Measurements from ENCODE around the gene ATXN7L2. TPM values are rescaled to one million over a fixed set of nuclear protein-coding genes. Genes with fewer than 3 reads are reported as not detected.

Gene ATXN7L2
- total and polyA plus RNA-seq, 8 donors = 4.7 to 11.7 (median 8.1) TPM

DNA sequence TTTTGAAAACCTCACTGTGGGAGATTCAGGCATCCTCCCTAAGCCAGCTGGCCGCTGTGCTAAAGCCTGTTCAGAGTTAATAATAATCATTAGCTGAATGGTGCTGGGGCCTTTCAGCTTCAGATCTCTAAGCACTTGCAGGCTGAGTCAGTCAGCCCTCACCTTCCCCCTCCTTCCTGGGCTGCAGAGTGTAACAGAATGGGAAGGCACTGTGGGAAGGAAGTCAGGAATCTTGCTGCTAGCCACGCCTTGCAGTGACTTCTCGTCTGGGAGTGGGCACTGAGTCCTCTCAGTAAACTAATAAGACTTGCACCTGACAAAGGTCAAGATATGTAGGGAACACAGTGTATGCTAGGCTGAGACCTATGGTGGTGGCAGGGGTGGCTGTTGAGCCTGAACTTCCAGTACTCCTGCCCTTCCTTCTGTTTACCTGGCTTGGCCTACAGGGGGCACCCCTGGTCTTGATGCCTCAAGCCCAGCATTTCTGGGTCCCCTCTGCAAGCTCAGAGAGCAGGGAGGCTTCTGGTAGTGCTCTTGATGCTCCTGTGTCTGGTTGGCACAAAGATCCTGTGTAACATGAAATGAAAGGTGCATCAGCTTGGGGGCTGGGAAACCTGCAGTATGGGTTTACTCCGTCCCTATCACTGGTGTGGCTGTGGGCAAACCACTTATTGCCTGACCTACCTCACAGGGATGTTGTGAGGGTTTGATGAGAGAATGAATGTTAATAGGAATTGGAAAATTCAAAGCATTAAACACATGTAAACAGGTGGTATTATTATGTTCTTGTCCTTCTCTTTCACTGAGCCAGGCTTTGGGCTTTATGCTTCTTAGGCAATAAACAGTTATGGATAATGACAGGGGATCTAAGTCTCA, 16.2 kb downstream of the ATXN7L2 start:
- Histone ChIP-seq H3K27ac (peak overlapping the region in 1 of 2 donors; percentile 3), H3K27me3 (no peaks in the 10 kb centered on the region), H3K4me1 (peaks cover 3 to 56% of the 10 kb centered on the region in 2 donors), H3K9me3 (no peaks in the 10 kb centered on the region), H3K36me3 (peaks cover 0 to 51% of the 10 kb centered on the region in 2 donors), H3K4me3 (no peak overlapping the region)
- TF ChIP-seq, protein P1, sequence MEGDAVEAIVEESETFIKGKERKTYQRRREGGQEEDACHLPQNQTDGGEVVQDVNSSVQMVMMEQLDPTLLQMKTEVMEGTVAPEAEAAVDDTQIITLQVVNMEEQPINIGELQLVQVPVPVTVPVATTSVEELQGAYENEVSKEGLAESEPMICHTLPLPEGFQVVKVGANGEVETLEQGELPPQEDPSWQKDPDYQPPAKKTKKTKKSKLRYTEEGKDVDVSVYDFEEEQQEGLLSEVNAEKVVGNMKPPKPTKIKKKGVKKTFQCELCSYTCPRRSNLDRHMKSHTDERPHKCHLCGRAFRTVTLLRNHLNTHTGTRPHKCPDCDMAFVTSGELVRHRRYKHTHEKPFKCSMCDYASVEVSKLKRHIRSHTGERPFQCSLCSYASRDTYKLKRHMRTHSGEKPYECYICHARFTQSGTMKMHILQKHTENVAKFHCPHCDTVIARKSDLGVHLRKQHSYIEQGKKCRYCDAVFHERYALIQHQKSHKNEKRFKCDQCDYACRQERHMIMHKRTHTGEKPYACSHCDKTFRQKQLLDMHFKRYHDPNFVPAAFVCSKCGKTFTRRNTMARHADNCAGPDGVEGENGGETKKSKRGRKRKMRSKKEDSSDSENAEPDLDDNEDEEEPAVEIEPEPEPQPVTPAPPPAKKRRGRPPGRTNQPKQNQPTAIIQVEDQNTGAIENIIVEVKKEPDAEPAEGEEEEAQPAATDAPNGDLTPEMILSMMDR (IDR thresholded peaks at IDR 0.05) = peak; percentile 10 to 51
- intact Hi-C loops (cut with DNase I) = no loop called here
- ATAC-seq = peak; percentile 78
- no peak for DNase-seq

DNA sequence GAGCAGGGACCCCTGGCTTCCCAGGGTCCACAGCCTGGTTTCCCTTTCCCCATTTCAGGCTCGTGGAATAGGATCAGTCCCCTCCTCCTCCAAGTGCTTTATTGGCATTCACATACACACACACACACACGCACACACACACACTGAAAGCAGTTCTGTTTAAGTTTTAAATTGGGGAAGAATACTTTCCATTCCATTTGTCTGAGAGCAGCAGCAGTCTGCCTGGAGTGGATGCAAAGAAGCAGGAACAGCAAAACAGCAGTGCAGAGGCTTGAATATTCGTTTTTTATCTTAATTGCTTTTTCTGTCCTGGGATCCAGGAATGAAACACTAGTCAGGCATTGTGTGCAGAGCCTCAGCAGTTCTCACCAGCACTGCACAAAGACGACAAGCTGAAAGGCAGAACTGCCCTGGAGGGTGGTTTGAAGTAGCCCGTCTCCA, 17.3 kb downstream of the ATXN7L2 start:
- Histone ChIP-seq H3K36me3 (peaks cover 0 to 47% of the 10 kb centered on the region in 2 donors), H3K9me3 (no peaks in the 10 kb centered on the region), H3K27ac (no peak overlapping the region), H3K4me3 (no peak overlapping the region), H3K27me3 (no peaks in the 10 kb centered on the region), H3K4me1 (peaks cover 3 to 47% of the 10 kb centered on the region in 2 donors)
- intact Hi-C loops (cut with DNase I) = no loop called here
- TF ChIP-seq, protein P1 (IDR thresholded peaks at IDR 0.05) = no peak
- ATAC-seq (peak; percentile 8), DNase-seq (no peak)

DNA sequence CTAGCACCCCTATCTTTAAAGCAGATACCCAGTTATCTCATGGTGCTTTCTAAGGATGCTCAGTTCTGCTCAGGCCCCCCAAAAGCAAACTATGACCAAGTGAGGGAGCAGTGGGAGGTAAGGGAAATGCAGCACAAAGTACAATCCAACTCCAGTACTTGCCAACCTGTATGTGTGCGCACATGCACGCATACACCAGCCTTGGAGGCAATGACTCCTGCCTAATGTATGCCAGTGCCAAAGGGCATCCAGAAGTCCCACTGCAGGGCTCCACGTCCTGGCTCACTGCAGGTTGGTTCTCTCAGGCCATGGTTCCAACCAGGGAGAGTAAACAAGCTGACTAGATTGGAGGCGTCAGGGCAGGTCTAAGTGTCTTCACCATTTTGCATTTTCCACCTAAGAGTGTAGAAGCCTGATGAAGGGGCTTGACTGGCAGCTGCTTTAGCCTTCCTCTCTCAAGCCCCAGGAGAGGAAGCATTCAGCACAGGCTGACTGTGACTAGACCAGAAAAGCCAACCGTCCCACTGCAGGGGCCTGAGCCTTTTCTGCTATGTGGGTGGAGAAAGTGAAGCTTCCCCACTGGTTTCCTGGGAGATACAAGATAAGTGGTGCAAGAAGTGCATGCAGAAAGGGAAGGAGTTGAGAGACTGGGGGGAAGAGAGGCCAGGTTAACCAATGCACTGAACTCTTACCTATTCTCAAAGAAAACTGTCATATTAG, 18.1 kb downstream of the ATXN7L2 start:
- Histone ChIP-seq H3K9me3 (no peaks in the 10 kb centered on the region), H3K4me3 (no peak overlapping the region), H3K4me1 (peaks cover 3 to 39% of the 10 kb centered on the region in 2 donors), H3K27me3 (no peaks in the 10 kb centered on the region), H3K36me3 (peaks cover 0 to 39% of the 10 kb centered on the region in 2 donors), H3K27ac (peak overlapping the region in 1 of 2 donors; percentile 2)
- intact Hi-C loops (cut with DNase I) = no loop called here
- peak in 1 of 4 donors; percentile 44 for DNase-seq
- no peak for ATAC-seq
- TF ChIP-seq, protein P1 (IDR thresholded peaks at IDR 0.05) = no peak

DNA sequence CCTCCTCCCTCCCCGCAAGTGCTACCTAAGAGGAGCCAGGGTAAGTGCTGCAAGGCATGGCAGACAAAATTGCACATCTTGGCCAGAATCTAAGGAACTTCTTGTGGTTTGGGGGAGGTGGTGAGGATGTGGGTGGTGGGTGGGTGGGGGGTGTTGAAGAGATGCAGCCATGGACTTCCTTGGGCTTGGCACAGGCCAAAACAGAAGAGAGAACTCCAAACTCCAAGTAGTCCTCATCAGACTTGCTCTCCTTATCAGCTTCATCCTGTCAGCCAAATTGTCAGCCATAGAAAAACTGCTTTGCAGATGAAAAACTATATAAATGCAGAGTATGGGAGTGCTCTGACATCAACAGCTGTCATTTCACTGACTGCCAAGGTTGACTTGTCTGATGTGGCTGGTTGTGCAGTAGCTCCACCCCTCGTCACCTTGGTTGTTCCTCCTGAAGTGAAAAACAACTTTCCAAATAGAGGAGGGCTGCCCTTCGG, 18.7 kb downstream of the ATXN7L2 start:
- ATAC-seq (no peak), DNase-seq (no peak)
- Histone ChIP-seq H3K4me1 (peaks cover 3 to 36% of the 10 kb centered on the region in 2 donors), H3K27ac (peak overlapping the region in 1 of 2 donors; percentile 2), H3K36me3 (peaks cover 0 to 33% of the 10 kb centered on the region in 2 donors), H3K4me3 (no peak overlapping the region), H3K9me3 (no peaks in the 10 kb centered on the region), H3K27me3 (no peaks in the 10 kb centered on the region)
- intact Hi-C loops (cut with DNase I) = no loop called here
- TF ChIP-seq, protein P1 (IDR thresholded peaks at IDR 0.05) = no peak

DNA sequence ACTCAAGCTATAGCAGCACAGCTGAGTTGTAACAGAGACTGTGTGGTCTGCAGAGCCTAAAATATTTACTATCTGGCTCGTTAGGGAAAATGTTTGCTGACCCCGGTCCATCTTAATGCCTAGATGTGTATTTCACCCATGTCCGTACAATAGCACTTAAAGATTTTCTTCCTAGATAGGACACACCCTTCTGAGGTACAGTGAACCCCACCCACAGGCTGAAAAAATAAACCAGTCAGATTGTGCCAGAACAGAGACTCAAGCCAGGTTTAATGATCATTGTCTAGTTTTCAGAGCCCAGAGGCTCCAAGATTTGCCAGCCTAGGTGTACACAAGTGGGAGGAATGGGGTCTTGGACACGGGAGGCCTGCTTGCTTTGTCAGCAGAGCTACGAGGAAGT, 20.2 kb downstream of the ATXN7L2 start:
- Histone ChIP-seq H3K4me3 (no peak overlapping the region), H3K27ac (no peak overlapping the region), H3K4me1 (peaks cover 3 to 30% of the 10 kb centered on the region in 2 donors), H3K27me3 (peaks cover 0 to 3% of the 10 kb centered on the region in 2 donors), H3K9me3 (no peaks in the 10 kb centered on the region), H3K36me3 (peaks cover 0 to 19% of the 10 kb centered on the region in 2 donors)
- ATAC-seq (no peak), DNase-seq (no peak)
- intact Hi-C loops (cut with DNase I) = no loop called here
- TF ChIP-seq, protein P1 (IDR thresholded peaks at IDR 0.05) = no peak
